SKM-1 (cell line): ENCODE data around the gene USP35.
A peak's percentile ranks its signal among the peaks of the same experiment; 100 is the strongest.
"Not testable (repeated sequence)": the region's sequence is repeated elsewhere in the genome, so short reads cannot be mapped to it uniquely, and the experiment has no call there.

Experiments
- DNase-seq: peaks from one replicate; lab custom pipeline; 2025; ENCODE audit not compliant: unreplicated experiment; lab: John Stamatoyannopoulos, UW

The USP35 gene

GRCh38 chr11:78170413-78170812 lies 18.3 kb upstream of the USP35 start:
- no peak for DNase-seq

GRCh38 chr11:78170874-78171549 lies 17.7 kb upstream of the USP35 start:
- DNase-seq: no peak

GRCh38 chr11:78171951-78172350 lies 16.8 kb upstream of the USP35 start:
- no peak for DNase-seq

GRCh38 chr11:78175862-78176261 lies 12.9 kb upstream of the USP35 start:
- DNase-seq: not testable (repeated sequence)

- DNase-seq: no peak
Observed at GRCh38 chr11:78176605-78177141, 12.0 kb upstream of the USP35 start.

GRCh38 chr11:78177216-78177615 lies 11.5 kb upstream of the USP35 start:
- no peak for DNase-seq

- no peak for DNase-seq
Observed at GRCh38 chr11:78179459-78180071, 9.2 kb upstream of the USP35 start.

- DNase-seq: no peak
Observed at GRCh38 chr11:78180751-78181150, 8.0 kb upstream of the USP35 start.

GRCh38 chr11:78181185-78181584 lies 7.5 kb upstream of the USP35 start:
- DNase-seq: peak; percentile 37

- peak; percentile 60 for DNase-seq
Observed at GRCh38 chr11:78187366-78188285, 1.1 kb upstream of the USP35 start.

- no peak for DNase-seq
Observed at GRCh38 chr11:78189174-78189724, 530 bp downstream of the USP35 start.

GRCh38 chr11:78189851-78190250 lies 1.1 kb downstream of the USP35 start:
- no peak for DNase-seq

GRCh38 chr11:78190374-78190773 lies 1.7 kb downstream of the USP35 start:
- no peak for DNase-seq

GRCh38 chr11:78190871-78191538 lies 2.3 kb downstream of the USP35 start:
- no peak for DNase-seq

GRCh38 chr11:78192223-78192719 lies 3.6 kb downstream of the USP35 start:
- DNase-seq: no peak

GRCh38 chr11:78192911-78193351 lies 4.2 kb downstream of the USP35 start:
- DNase-seq: no peak

GRCh38 chr11:78193806-78194205 lies 5.1 kb downstream of the USP35 start:
- no peak for DNase-seq

GRCh38 chr11:78194490-78194889 lies 5.8 kb downstream of the USP35 start:
- DNase-seq: no peak

- DNase-seq: no peak
Observed at GRCh38 chr11:78195917-78196560, 7.3 kb downstream of the USP35 start.

GRCh38 chr11:78196661-78197091 lies 8.0 kb downstream of the USP35 start:
- no peak for DNase-seq
